Keratinocyte (primary cell): Measurements from ENCODE around the gene BRPF1. TPM values are rescaled to one million over a fixed set of nuclear protein-coding genes. Genes with fewer than 3 reads are reported as not detected.

ENCODE experiments used
- DNase-seq: peaks from one replicate; pipeline ENCODE4 v3.0.0-alpha.2; 2011; ENCODE audit warnings: low read depth, missing footprints, low spot score
- FAIRE-seq: peaks from 2 replicates; lab custom pipeline; 2011; peaks lifted over from hg19 to GRCh38; lab: Jason Lieb, UNC
- H2AFZ ChIP-seq: 2 replicates; pipeline ENCODE4 v1.6.0; 2012; ENCODE audit warnings: low read length, control low read depth, inconsistent platforms; ENCODE audit not compliant: control insufficient read depth
- H3K27ac ChIP-seq: 2 replicates; pipeline ENCODE4 v1.5.1; 2011; ENCODE audit warnings: low read length; ENCODE audit not compliant: control insufficient read depth, insufficient read depth
- H3K27me3 ChIP-seq: 3 replicates; pipeline ENCODE4 v1.6.0; 2011; ENCODE audit warnings: low read length; ENCODE audit not compliant: control insufficient read depth, insufficient read depth; ENCODE audit errors: extremely low read depth
- H3K36me3 ChIP-seq, 2 experiments: 2 replicates in 1 of 2; 3 replicates in 1 of 2; pipeline ENCODE4 v1.5.1; 2011; ENCODE audit warnings: low read length in 2 of 2, mild to moderate bottlenecking in 1 of 2; ENCODE audit not compliant: control insufficient read depth in 2 of 2, insufficient read depth in 2 of 2; ENCODE audit errors: extremely low read depth in 1 of 2
- H3K4me1 ChIP-seq: 3 replicates; pipeline ENCODE4 v1.5.1; 2011; ENCODE audit warnings: low read length; ENCODE audit not compliant: control insufficient read depth, insufficient read depth; ENCODE audit errors: extremely low read depth
- H3K4me2 ChIP-seq: 3 replicates; pipeline ENCODE4 v1.6.0; 2011; ENCODE audit warnings: low read depth, low read length; ENCODE audit not compliant: control insufficient read depth, insufficient read depth; ENCODE audit errors: extremely low read depth
- H3K4me3 ChIP-seq, 3 experiments: fragments of 200-600 bp in 1 of 3; sonication (generic) in 1 of 3; 2 replicates in 2 of 3; 3 replicates in 1 of 3; pipeline ENCODE4 v1.5.1; 2011 to 2016; ENCODE audit warnings: low read length in 3 of 3, mild to moderate bottlenecking in 3 of 3, control low read depth in 2 of 3, inconsistent platforms in 1 of 3, low read depth in 1 of 3, mixed read lengths in 1 of 3, mixed run types in 1 of 3, moderate library complexity in 1 of 3; ENCODE audit not compliant: control insufficient read depth in 2 of 3, insufficient read depth in 2 of 3; ENCODE audit errors: extremely low read depth in 1 of 3
- H3K79me2 ChIP-seq: 2 replicates; pipeline ENCODE4 v1.6.0; 2012; ENCODE audit warnings: low read length; ENCODE audit not compliant: control insufficient read depth, insufficient read depth
- H3K9ac ChIP-seq: 3 replicates; pipeline ENCODE4 v1.6.0; 2011; ENCODE audit warnings: low read length; ENCODE audit not compliant: control insufficient read depth, insufficient read depth; ENCODE audit errors: extremely low read depth
- H3K9me1 ChIP-seq: 3 replicates; pipeline ENCODE4 v1.6.0; 2011; ENCODE audit warnings: low read length; ENCODE audit not compliant: control insufficient read depth, insufficient read depth; ENCODE audit errors: extremely low read depth
- H3K9me3 ChIP-seq: 2 replicates; pipeline ENCODE4 v1.5.1; 2012; ENCODE audit warnings: low read depth, low read length; ENCODE audit not compliant: control insufficient read depth
- H4K20me1 ChIP-seq: 3 replicates; pipeline ENCODE4 v1.6.0; 2011; ENCODE audit warnings: low read length; ENCODE audit not compliant: control insufficient read depth, insufficient read depth; ENCODE audit errors: extremely low read depth
- EZH2 ChIP-seq: IDR thresholded peaks from one replicate; pipeline ENCODE4 v1.6.1; 2012; ENCODE audit warnings: inconsistent platforms, mild to moderate bottlenecking, low read length, moderate library complexity
- dilution Hi-C: fragments of 300-500 bp; cut with MboI; formaldehyde crosslinking; loops from one replicate; pipeline ENCODE4 v1.7.0; 2020; ENCODE audit warnings: low sequenced_read_pairs; ENCODE audit not compliant: extremely low pct_ligation_motif_present
- polyA plus RNA-seq, 5 experiments: library from polyadenylated mRNA; depleted of rRNA in 3 of 5; stranded (reverse) in 3 of 5; stranded (forward) in 1 of 5; unstranded in 1 of 5; fragments of >200 nt; gene quantifications; 1 replicate in 1 of 5; 2 replicates in 3 of 5; 3 replicates in 1 of 5; pipeline versions ENCODE4 v1.2.1 to v1.2.3, GENCODE V29; 2011 to 2012; ENCODE audit warnings: missing spikeins in 2 of 5, low read depth in 1 of 5, low replicate concordance in 1 of 5
- TF ChIP-seq, protein P1 (sequence below), 3 experiments: IDR thresholded peaks in 1 of 3; conservative IDR thresholded peaks in 1 of 3; optimal IDR thresholded peaks in 1 of 3; 2 replicates in 2 of 3; 3 replicates in 1 of 3; pipeline versions ENCODE3 to v1.5.1; 2011; ENCODE audit warnings: low read length in 3 of 3, mild to moderate bottlenecking in 3 of 3, moderate library complexity in 2 of 3, control low read depth in 1 of 3, inconsistent platforms in 1 of 3; ENCODE audit not compliant: insufficient read depth in 2 of 3; ENCODE audit errors: extremely low read depth in 1 of 3

Gene BRPF1
- polyA plus RNA-seq, 1 donor (not counting 4 experiments of a cell fraction or from before 2014, with no cell fraction given), result 8.0 TPM

DNA sequence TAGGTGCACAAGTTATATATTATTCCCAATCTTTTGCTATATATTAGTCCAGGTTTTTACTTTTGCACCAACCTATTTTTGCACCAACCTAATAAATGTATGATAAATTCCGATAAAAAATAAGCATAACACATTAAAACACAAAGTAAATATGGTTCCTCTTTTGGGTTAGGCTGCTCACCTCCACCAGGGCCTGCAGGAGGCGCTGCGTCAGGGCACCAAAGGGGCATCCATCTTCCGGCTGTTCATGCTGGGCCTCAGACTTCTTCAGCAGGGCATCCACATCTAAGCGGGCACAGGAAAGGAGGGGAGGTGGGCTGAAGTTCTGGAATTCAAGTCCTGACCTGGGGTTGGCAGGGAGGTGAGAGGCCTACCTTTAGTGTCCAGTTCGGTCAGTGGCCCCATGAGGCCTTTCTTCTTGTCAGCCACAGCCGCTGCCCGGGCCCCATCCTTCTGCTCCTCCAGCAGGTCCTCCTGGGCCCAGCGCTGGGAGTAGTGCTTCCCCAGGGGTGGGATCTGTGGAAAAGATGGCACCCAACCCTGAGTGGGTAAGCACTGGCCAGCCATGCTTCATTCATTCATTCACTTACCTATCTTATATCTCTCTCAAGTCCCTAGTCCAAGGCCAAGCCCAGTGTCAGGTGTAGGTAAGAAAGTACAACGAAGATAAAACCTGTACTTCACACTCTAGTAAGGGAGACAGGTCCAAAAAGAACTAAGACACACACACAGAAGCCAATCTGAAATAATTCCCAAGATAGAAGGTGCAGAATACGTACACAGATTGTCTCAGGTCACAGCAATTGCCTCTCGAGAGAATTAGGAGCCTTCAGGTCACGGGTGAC is 55.5 kb downstream of the BRPF1 start:
- Histone ChIP-seq H3K9ac (no peak overlapping the region), H3K27ac (no peak overlapping the region), H3K27me3 (no peaks in the 10 kb centered on the region), H3K9me3 (no peaks in the 10 kb centered on the region), H2AFZ (no peak overlapping the region), H3K79me2 (peaks cover 9% of the 10 kb centered on the region), H3K36me3 (peaks cover 29 to 36% of the 10 kb centered on the region in 2 experiments), H3K4me1 (peaks cover 8% of the 10 kb centered on the region), H3K4me2 (no peak overlapping the region), H3K9me1 (no peaks in the 10 kb centered on the region), H4K20me1 (no peaks in the 10 kb centered on the region), H3K4me3 (no peak overlapping the region)
- dilution Hi-C loops, result no loop called here
- no peak for DNase-seq
- TF ChIP-seq, protein P1, sequence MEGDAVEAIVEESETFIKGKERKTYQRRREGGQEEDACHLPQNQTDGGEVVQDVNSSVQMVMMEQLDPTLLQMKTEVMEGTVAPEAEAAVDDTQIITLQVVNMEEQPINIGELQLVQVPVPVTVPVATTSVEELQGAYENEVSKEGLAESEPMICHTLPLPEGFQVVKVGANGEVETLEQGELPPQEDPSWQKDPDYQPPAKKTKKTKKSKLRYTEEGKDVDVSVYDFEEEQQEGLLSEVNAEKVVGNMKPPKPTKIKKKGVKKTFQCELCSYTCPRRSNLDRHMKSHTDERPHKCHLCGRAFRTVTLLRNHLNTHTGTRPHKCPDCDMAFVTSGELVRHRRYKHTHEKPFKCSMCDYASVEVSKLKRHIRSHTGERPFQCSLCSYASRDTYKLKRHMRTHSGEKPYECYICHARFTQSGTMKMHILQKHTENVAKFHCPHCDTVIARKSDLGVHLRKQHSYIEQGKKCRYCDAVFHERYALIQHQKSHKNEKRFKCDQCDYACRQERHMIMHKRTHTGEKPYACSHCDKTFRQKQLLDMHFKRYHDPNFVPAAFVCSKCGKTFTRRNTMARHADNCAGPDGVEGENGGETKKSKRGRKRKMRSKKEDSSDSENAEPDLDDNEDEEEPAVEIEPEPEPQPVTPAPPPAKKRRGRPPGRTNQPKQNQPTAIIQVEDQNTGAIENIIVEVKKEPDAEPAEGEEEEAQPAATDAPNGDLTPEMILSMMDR (optimal IDR thresholded peaks at IDR 0.05 in 1 of 3, IDR thresholded peaks at IDR 0.05 in 1 of 3, conservative IDR thresholded peaks at IDR 0.05 in 1 of 3; ENCODE audit: extremely low read depth in 1 of 3, insufficient read depth in 2 of 3, low read length in 3 of 3), result peak; percentile 49 to 54 (median 50)
- TF ChIP-seq EZH2, result no peak
- no peak for FAIRE-seq

DNA sequence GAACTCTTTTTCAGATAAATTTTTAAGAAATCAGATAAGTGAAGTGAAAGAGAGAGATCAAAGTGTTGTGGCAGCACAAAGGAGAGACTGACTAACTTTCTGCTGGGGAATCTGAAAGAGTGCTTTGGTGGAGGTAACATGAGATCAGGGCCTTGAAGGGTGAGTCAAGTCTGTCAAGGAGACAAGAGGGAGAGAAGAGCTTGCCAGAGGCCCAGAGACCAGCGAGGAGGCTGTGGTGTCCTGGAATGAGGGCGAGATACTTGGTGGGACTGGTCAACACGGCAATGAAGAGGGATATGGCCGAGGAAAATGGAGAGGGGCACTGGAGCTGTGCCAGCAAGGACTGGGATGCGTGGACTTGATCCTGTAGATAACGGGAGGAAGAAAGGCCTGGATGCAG is 56.2 kb downstream of the BRPF1 start:
- Histone ChIP-seq H3K4me3 (no peak overlapping the region), H3K36me3 (peaks cover 26 to 36% of the 10 kb centered on the region in 2 experiments), H3K9me1 (no peaks in the 10 kb centered on the region), H3K9me3 (no peaks in the 10 kb centered on the region), H3K9ac (no peak overlapping the region), H3K4me2 (no peak overlapping the region), H3K4me1 (peaks cover 8% of the 10 kb centered on the region), H3K27me3 (no peaks in the 10 kb centered on the region), H4K20me1 (no peaks in the 10 kb centered on the region), H3K79me2 (peaks cover 9% of the 10 kb centered on the region), H2AFZ (no peak overlapping the region), H3K27ac (no peak overlapping the region)
- DNase-seq (no peak), FAIRE-seq (no peak)
- dilution Hi-C loops, result no loop called here
- no peak for TF ChIP-seq EZH2
- TF ChIP-seq, protein P1 (optimal IDR thresholded peaks at IDR 0.05 in 1 of 3, IDR thresholded peaks at IDR 0.05 in 1 of 3, conservative IDR thresholded peaks at IDR 0.05 in 1 of 3; ENCODE audit: extremely low read depth in 1 of 3, insufficient read depth in 2 of 3, low read length in 3 of 3), result no peak
